GM18505 (cell line): ENCODE data around the gene ILRUN.
"Not testable (repeated sequence)": the region's sequence is repeated elsewhere in the genome, so short reads cannot be mapped to it uniquely, and the experiment has no call there.

ENCODE experiments used
- ATAC-seq: cut with Tn5 transposase; IDR thresholded peaks from one replicate; pipeline ENCODE4 v1.9.1; 2021; ENCODE audit not compliant: unreplicated experiment
- POLR2A ChIP-seq: IDR thresholded peaks from 4 replicates; pipeline ENCODE4 v1.6.1; 2011; ENCODE audit warnings: borderline replicate concordance; ENCODE audit not compliant: insufficient read depth, insufficient read length; ENCODE audit errors: extremely low read depth

ILRUN gene

DNA sequence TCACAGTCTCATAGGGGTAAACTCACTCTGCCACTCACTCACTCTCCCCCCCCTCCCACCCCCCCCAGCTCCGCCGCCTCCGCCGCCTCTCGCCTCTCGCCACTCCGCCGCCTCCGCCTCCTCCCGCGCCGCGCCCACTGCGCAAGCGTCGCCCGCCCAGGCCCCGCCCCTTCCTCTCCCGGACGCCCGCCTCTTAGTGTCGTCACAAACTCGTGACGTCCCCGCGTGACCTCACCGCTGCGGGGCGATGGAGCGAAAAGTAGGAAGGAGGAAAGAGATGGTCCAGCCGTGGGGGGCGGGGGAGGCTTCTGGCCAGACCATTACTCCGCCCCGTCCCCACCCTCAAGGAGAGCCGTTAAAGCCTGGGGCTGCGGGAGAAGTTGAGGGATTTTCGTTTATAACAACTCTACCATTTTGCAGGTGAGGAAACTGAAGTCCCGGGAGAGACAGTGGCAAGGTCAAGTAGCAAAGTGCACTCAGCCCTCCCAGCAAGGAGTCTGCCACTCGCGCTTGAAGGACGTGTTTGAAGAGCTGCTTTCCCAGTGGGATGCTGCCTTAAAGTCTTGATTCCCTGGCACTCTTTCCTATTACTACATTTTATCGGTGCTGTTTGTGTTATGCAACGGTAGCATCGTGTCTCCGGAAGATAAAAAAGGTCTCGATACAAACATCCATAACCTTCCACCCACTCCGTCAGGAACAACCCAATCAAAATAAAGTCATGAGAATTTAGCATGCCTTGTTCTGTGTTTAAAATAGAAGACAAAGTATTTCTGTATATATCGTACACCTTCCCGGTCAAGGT, at the start of gene ILRUN:
TSS of gene ILRUN (minus strand) at position 29 of the 805 bp plus-strand sequence. CDS start 164 bp downstream, outside the sequence.
- peak; percentile 75 for ATAC-seq
- TF ChIP-seq POLR2A: peak; percentile 65

DNA sequence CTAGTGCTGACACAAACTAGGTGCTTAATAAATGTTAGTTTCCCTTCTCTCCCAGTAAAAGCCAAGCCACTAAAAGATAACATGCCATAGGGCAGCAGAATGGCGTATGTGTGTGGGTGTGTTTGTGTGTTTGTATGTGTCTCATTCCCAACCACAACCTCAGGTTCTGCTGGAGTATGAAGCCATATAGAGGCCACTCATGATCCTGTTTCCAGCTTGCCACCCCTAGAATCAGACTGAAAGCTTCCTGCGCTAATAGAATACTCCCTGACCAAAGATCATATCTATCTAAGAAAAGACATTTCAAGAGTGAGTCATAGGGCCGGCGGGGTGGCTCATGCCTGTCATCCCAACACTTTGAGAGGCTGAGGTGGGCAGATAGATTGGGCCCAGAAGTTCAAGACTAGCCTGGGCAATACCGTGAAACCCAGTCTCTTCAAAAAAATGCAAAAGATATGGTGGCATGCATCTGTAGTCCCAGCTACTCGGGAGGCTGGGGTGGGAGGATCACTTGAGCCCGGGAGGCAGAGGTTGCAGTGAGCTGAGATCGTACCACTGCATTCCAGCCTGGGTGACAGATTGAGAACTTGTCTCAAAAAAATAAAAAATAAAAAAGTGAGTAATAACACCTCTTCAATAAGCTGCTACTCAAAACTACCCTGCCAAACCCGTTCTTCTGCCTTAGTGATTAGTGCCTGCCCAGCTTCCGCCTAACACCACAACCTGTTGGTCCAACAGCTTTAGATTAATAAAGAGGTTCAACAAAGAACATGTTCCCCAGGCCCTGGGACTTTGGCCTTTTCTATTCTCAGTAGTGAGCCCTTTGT, 48.9 kb upstream of the ILRUN start:
- TF ChIP-seq POLR2A: no peak
- no peak for ATAC-seq

DNA sequence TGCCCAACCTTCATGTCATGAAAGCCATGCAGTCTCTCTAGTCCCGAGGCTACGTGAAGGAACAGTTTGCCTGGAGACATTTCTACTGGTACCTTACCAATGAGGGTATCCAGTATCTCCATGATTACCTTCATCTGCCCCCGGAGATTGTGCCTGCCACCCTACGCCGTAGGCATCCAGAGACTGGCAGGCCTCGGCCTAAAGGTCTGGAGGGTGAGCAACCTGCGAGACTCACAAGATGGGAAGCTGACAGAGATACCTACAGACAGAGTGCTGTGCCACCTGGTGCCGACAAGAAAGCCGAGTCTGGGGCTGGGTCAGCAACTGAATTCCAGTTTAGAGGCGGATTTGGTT, 47.7 kb upstream of the ILRUN start:
- not testable (repeated sequence) for ATAC-seq

DNA sequence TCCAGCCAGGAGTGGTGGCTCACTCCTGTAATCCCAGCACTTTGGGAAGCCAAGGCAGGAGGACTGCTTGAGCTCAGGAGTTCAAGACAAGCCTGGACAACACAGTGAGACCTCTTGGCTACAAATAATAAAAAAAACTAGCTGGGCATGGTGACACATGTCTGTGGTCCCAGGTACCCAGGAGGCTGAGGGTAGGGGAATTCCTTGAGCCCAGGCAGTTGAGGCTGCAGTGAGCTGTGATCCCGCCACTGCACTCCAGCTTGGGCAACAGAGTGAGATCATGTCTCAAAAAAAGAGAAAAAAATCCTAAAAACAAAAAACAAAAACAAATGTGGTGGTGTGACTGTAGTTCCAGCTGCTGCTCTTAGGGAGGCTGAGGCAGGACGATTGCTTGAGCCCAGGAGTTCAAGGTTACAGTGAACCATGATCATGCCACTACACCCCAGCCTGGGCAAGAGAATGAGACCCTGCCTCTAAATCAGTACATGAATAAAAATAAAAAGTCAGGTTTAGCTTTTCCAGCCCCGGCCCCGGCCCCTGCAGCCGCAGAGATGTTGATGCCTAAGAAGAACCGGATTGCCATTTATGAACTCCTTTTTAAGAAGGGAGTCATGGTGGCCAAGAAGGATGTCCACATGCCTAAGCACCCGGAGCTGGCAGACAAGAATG, 47.2 kb upstream of the ILRUN start:
- ATAC-seq: no peak
- no peak for TF ChIP-seq POLR2A

DNA sequence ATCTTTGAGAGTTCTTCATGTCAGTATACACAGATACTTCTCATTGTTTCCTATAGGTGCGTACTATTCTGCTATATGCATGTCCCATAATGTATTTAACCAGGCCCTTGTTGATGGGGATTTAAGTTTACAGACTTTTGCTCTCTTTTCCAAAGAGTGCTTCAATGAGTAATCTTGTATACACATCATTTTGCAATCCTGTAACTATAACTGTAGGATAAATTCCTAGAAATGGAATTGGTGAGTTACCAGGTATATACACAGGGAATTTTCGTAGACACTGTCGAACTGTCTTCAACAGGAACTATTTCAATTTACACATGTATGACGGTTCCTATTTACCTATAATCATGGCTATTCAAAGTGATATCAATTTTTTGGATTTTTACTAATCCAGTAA, 45.5 kb upstream of the ILRUN start:
- no peak for TF ChIP-seq POLR2A
- ATAC-seq: no peak

DNA sequence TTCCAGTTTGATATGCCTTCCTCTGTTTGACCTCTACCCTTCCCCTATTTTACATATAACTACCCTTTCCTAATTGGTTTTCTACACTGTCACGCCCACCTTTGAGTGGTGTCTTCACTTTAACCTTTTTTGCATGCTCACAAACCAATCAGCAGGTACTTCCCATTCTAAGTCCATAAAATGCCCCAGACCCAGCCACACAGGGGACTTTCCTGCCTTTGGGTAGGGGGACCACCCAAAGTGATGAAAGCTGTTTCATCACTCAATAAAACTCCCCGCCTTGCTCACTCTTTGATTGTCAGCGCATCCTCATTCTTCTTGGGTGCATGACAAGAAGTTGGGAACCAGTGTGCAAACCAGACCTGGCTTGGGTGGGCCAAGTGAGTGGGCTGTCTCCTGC, 40.3 kb upstream of the ILRUN start:
- no peak for ATAC-seq
- TF ChIP-seq POLR2A: no peak

DNA sequence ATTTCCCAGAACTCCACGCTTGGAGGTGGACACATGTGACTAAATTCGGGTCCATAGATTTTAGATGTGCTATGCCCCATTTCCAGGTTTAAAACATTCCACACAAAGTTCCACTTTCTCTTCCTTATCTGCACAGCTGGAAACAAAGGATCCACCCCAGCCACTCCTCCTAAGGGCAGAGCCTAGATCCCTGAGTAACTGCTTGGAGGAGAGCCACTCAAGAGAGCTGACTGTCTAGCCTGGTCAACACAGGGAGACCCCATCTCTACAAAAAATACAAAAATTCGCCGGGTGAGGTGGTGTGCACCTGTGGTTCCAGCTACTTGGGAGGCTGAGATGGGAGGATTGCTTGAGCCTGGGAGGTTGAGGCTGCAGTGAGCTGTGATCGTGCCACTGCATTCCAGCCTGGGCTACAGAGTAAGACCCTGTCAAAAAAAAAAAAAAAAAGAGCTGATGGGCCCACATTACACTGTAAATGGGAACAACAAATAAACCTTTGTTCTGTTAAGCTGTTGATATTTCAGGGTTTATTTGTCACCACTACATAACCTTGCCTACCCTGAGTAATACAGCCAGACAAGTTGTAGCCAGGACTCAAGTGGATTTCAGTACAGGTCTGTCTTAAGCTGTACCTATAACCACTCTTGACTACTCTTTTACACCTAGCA, 35.0 kb upstream of the ILRUN start:
- TF ChIP-seq POLR2A: no peak
- no peak for ATAC-seq

DNA sequence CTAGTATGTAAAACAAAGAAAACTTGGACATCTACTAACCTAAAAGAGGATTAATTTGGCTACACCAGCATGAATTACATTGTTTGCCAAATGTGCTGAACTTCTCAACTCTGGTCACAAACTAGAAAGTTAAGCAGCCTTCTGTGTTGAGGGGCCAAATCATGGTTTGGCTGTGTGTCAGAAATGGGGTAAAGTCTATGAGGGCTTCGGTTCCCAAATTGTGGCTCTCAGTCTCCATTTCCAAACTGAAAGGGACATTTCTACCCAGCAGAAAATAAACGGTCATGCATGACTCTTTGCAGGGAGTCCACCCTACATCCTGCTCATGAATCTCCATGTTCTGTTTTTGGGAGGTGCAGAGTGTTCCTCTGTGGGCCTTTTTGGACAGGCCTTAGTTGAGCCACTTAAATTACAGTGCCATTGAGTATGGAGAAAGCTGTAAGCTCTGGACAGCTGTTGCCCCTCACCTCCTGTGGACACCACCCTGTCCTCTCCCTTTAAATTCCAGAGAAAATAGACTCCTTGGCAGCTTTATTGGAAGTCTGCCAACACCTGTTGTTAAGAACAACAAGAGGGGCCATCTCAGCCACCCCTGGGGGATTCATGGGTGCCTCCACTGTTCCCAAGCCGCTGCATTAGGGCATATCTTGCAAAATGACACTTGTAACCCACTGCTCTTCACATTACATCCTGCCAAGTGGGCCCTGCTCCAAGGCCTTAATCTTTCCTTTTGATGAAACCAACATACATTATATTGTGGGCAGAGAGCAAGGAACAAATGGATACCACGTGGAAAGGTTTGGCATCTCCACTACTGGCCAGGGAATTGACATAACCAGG, 33.3 kb upstream of the ILRUN start:
- no peak for TF ChIP-seq POLR2A
- no peak for ATAC-seq

DNA sequence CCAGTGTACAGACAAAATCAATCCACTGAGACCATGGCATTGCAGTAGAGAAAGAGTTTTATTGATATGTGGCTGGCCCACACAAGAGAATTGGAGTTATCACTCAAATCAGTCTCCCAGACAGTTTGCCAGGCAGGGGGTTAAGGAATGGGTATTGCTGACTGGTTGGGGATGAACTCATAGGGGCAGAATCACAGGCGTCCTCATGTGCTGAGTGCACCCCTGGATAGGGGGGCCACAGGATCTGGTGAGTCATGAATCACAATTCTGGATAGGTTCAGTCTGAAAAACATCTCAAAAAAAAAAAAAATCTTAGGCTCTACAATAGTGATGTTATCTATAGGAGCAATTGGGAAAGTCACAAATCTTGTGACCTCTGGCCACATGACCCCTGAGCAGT, 29.5 kb upstream of the ILRUN start:
- no peak for ATAC-seq
- TF ChIP-seq POLR2A: no peak

DNA sequence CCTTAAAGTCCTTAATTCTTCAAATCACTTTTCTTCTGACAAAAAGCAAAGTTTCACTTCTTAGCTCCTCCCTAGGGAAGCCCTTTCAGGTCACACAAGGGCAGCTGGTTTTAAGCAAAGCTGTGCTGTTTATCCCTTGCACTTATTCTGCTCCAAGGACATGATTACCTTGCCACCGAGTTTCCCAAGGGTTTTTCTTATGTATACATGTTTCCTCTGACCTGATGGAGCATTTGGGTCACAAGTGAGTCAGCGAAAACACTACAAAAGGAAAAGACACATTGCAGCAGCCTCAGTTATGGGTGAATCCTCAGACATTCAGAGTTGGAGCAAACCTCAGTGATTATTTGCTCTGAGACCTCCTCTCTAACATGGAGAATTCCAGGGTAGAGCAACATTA, 26.6 kb upstream of the ILRUN start:
- no peak for TF ChIP-seq POLR2A

DNA sequence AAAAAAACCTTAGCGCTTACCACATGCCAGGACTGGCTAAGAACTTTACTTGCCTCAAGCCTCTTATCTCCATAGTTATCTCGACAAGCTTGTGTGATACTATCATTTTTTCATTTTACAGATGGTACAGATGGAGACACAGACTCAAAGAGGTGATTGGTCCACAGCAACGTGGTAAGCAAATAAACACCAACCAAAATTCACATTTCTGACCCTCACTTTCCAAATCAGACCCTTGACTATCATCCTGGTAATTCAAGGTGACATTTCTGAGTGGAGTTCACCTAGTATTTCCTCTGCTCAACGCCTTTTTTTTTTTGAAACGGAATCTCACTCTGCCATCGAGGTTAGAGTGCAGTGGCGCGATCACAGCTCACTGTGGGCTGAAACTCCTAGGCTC, 25.9 kb upstream of the ILRUN start:
- no peak for TF ChIP-seq POLR2A
- no peak for ATAC-seq

More for the DNA sequence above, 26.6 kb upstream of the ILRUN start:
- ATAC-seq: no peak

DNA sequence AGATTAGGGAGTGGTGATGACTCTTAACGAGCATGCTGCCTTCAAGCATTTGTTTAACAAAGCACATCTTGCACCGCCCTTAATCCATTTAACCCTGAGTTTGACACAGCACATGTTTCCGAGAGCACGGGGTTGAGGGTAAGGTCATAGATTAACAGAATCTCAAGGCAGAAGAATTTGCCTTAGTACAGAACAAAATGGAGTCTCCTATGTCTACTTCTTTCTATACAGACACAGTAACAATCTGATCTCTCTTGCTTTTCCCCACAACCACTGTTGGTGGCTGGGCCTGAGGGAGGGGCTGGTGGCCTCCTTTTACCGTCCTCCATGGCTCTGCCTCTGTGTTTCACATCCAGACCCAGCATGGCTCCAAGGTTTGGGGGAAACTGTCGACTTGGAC, 23.6 kb upstream of the ILRUN start:
- ATAC-seq: not testable (repeated sequence)

DNA sequence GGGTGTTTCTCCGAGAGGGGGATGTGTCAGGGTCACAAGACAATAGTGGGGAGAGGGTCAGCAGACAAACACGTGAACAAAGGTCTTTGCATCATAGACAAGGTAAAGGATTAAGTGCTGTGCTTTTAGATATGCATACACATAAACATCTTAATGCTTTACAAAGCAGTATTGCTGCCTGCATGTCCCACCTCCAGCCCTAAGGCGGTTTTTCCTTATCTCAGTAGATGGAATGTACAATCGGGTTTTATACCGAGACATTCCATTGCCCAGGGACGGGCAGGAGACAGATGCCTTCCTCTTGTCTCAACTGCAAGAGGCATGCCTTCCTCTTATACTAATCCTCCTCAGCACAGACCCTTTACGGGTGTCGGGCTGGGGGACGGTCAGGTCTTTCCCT, 23.1 kb upstream of the ILRUN start:
- ATAC-seq: not testable (repeated sequence)

DNA sequence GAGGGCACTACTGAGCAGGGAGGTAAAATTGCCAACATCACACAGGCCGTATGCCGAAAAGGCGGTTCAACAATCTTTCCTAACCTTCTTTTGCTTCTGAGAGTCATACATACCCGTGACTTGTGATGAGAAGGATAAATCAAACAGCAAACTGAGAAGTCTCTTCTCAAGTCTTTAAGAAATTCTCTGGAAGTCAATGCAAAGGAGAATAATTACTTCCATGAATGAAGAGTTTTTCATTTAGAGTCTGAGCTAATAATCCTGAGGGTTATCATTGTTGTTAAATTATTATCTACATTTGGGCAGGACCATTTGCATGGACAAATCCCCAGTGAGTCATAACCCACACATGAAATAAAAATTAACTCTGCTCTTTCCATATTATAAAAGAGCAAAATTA, 22.4 kb upstream of the ILRUN start:
- no peak for ATAC-seq
- TF ChIP-seq POLR2A: no peak
